Mucosa of descending colon (tissue), 3 donors: ENCODE results near the gene SFMBT1. TPM values are rescaled to one million over a fixed set of nuclear protein-coding genes. Genes with fewer than 3 reads are reported as not detected.

ENCODE experiments used
- ATAC-seq: fragments of 200-7000 bp; cut with Tn5 transposase; one replicate; pipeline ENCODE4 v1.9.1; 2020; ENCODE audit warnings: mild to moderate bottlenecking, moderate library complexity
- DNase-seq, 3 donors: peaks; one replicate each; pipeline ENCODE4 v3.0.0-alpha.2; 2020
- H3K36me3 ChIP-seq: fragments of 200-600 bp; one replicate; pipeline ENCODE4 v1.8.0; 2021; ENCODE audit warnings: low read depth, mild to moderate bottlenecking
- H3K4me1 ChIP-seq: fragments of 200-600 bp; one replicate; pipeline ENCODE4 v1.8.0; 2021; ENCODE audit warnings: low read depth, mild to moderate bottlenecking
- H3K4me3 ChIP-seq: fragments of 200-600 bp; one replicate; pipeline ENCODE4 v1.8.0; 2021; ENCODE audit warnings: mild to moderate bottlenecking
- H3K9me3 ChIP-seq: fragments of 200-600 bp; one replicate; pipeline ENCODE4 v1.8.0; 2021; ENCODE audit warnings: mild to moderate bottlenecking
- CTCF ChIP-seq: fragments of 200-600 bp; IDR thresholded peaks from one replicate; pipeline ENCODE4 v1.8.0; 2022; ENCODE audit warnings: antibody characterized with exemption, mild to moderate bottlenecking
- intact Hi-C, 2 donors: fragments of 100-400 bp; cut with DNase I in 1 of 2; cut with micrococcal nuclease in 1 of 2; formaldehyde crosslinking; loops; one replicate each; pipeline versions ENCODE4 v1.11.0 to v1.11.1; 2022; cut with DNase I, micrococcal nuclease
- total RNA-seq, 3 donors: library from RNA; stranded (reverse); fragmentation: NEBNext Ultra II Directional in 2 of 3; extraction: Animal tissue kit (Norgen Biotek cat#: 25700) in 2 of 3; gene quantifications; one replicate each; pipeline versions ENCODE4 v1.2.1 to v1.2.4, GENCODE V29; 2021 to 2023
- donor health status: DM: no; HTN: no; CAD: no; lungs with moderate emphysema.
- donor health status: DM: no; HTN: no; CAD: no.
- donor health status: DM: no; HTN: yes; CAD: no.

SFMBT1 gene
- total RNA-seq, 3 donors from 2014 or later: 19.7 to 22.8 (median 19.8) TPM

- no peak for ATAC-seq
- Histone ChIP-seq H3K4me3 (no peak overlapping the region), H3K9me3 (no peaks in the 10 kb centered on the region), H3K36me3 (no peaks in the 10 kb centered on the region), H3K4me1 (peaks cover 8% of the 10 kb centered on the region)
- no peak for DNase-seq
- no peak for TF ChIP-seq CTCF
- intact Hi-C loops: no loop called here
Observed at GRCh38 chr3:52871761-52872160, 174.1 kb downstream of the SFMBT1 start.

- DNase-seq (no peak), ATAC-seq (no peak)
- Histone ChIP-seq H3K4me1 (peaks cover 8% of the 10 kb centered on the region), H3K9me3 (no peaks in the 10 kb centered on the region), H3K36me3 (no peaks in the 10 kb centered on the region), H3K4me3 (no peak overlapping the region)
- intact Hi-C loops: no loop called here
- no peak for TF ChIP-seq CTCF
Observed at GRCh38 chr3:52870471-52870870, 175.4 kb downstream of the SFMBT1 start.

DNA sequence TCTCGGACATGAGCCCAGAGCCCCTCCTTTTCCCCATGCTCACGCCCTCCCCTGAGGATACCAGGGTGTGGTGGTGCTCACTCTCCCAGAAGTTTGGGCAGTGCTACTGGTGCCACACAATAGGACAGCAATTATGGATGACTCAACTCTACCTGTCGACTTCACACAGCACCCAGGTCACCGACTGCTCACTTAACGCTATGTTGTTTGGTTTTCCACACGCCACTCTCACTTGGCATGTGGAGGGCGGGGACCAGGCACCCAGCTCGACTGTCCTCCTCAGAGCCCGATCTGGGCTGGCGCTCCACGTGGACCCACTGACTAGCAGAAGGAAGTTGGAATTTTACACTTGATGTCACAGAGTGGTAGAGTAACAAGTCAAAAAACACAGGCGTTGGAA lies 179.4 kb downstream of the SFMBT1 start:
- H3K4me3 ChIP-seq: no peak overlapping the region
- H3K4me1 ChIP-seq: no peaks in the 10 kb centered on the region
- no peaks in the 10 kb centered on the region for H3K36me3 ChIP-seq
- intact Hi-C loops: no loop called here
- no peak for ATAC-seq
- no peaks in the 10 kb centered on the region for H3K9me3 ChIP-seq
- TF ChIP-seq CTCF: no peak
- no peak for DNase-seq

DNA sequence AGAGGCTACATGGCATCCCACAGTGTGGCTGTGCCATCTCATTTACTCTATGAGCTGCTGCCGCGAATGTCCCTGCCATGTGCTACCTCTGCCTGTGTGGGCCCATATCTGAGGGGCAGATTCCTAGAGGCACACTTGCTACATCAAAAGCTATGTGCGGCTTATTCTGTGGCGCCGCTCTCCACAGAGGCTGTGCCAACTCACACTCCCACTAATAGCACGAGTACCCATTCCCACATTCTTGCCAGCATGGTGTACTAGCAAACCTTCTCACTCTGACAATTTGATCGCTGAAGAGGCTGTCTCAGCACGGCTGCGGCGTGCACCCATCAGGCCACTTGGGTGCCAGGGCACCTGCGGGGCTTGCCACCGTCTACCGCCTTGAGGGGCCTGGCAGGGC lies 179.9 kb downstream of the SFMBT1 start:
- H3K36me3 ChIP-seq: no peaks in the 10 kb centered on the region
- H3K9me3 ChIP-seq: no peaks in the 10 kb centered on the region
- no peak overlapping the region for H3K4me3 ChIP-seq
- intact Hi-C loops: no loop called here
- ATAC-seq (no peak), DNase-seq (no peak)
- no peaks in the 10 kb centered on the region for H3K4me1 ChIP-seq
- no peak for TF ChIP-seq CTCF

DNA sequence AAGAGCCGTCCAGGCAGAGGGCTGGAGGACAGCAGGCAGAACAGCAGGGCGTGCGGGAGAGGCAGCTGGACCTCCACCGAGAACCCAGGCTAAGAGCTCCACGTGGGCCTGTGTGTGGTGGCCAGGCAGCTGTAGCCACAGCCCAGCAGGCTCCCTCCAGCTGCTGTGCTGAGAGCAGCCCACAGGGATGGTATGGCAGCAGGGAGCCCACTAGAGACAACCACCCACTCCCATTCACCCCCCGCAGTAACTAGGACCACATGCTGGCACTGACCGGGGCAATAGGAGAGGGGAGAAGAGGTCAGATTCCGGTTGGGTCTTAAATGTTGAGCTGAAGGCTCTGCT lies 185.5 kb downstream of the SFMBT1 start:
- ATAC-seq (no peak), DNase-seq (no peak)
- Histone ChIP-seq H3K4me1 (no peaks in the 10 kb centered on the region), H3K4me3 (no peak overlapping the region), H3K9me3 (no peaks in the 10 kb centered on the region), H3K36me3 (no peaks in the 10 kb centered on the region)
- intact Hi-C loops: no loop called here
- no peak for TF ChIP-seq CTCF

DNA sequence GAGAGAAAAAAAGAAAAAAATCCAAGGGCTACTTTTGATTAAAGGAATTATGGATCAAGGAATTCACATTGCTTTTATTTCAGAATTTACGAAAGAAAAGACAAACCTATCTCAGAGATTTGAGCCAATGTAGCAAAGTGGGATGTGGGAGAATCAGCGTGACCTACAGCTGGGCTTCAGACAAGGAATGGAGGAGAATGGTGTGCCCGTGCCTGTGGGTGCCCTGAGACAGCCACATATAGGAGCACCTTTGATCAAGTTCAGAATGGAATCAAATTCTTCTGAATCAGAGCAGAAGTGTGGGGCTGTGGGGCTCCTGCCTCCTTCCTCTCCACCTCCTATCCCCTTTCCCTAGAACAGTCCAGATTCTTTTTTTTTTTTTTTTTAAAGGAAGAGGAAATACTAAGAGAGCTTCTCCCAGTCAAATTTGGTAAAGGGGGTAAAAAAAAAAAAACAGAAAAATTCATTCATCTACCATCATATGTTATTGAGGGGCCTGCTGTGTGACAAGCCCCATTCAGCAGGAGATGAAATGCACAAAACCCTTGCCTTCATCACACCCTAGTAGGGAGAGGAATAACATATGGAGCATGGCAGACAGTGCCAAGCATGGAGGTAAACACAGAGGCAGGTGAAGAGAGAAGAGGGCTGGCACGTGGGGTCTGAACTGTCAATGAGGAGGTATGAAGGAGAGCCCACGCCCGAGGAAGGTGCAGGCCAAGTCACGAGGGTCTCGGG lies 186.0 kb downstream of the SFMBT1 start:
- H3K9me3 ChIP-seq: no peaks in the 10 kb centered on the region
- no peaks in the 10 kb centered on the region for H3K36me3 ChIP-seq
- DNase-seq: no peak
- no peak for TF ChIP-seq CTCF
- H3K4me3 ChIP-seq: no peak overlapping the region
- no peaks in the 10 kb centered on the region for H3K4me1 ChIP-seq
- ATAC-seq: no peak
- intact Hi-C loops: no loop called here
